Measurements from ENCODE around the gene NTN1.

The NTN1 gene

GRCh38 chr17:9200699-9201359 is 179.5 kb downstream of the NTN1 start:
- DNase-seq, result peak; percentile 16

- DNase-seq, result no peak
Measured at GRCh38 chr17:9202532-9202931, 181.2 kb downstream of the NTN1 start.

- DNase-seq, result no peak
Measured at GRCh38 chr17:9203771-9204425, 182.6 kb downstream of the NTN1 start.

GRCh38 chr17:9204637-9205329 is 183.5 kb downstream of the NTN1 start:
- DNase-seq, result no peak

GRCh38 chr17:9205520-9206409 is 184.5 kb downstream of the NTN1 start:
- DNase-seq, result no peak

- no peak for DNase-seq
Measured at GRCh38 chr17:9206410-9206703, 185.0 kb downstream of the NTN1 start.

GRCh38 chr17:9206741-9207332 is 185.5 kb downstream of the NTN1 start:
- DNase-seq, result no peak

- DNase-seq, result no peak
Measured at GRCh38 chr17:9208381-9209105, 187.2 kb downstream of the NTN1 start.

- DNase-seq, result no peak
Measured at GRCh38 chr17:9209347-9209746, 188.0 kb downstream of the NTN1 start.

GRCh38 chr17:9209781-9210370 is 188.6 kb downstream of the NTN1 start:
- no peak for DNase-seq

- DNase-seq, result no peak
Measured at GRCh38 chr17:9211133-9211765, 189.9 kb downstream of the NTN1 start.

GRCh38 chr17:9212376-9213302 is 191.3 kb downstream of the NTN1 start:
- DNase-seq, result no peak

- no peak for DNase-seq
Measured at GRCh38 chr17:9213303-9213640, 192.0 kb downstream of the NTN1 start.

GRCh38 chr17:9215465-9215864 is 194.2 kb downstream of the NTN1 start:
- no peak for DNase-seq

- DNase-seq, result no peak
Measured at GRCh38 chr17:9217151-9218056, 196.1 kb downstream of the NTN1 start.

- DNase-seq, result no peak
Measured at GRCh38 chr17:9218064-9218635, 196.8 kb downstream of the NTN1 start.

- DNase-seq, result no peak
Measured at GRCh38 chr17:9218911-9219310, 197.6 kb downstream of the NTN1 start.

- no peak for DNase-seq
Measured at GRCh38 chr17:9219631-9220397, 198.5 kb downstream of the NTN1 start.
